ENCODE measurements around the gene CDH5. TPM values are rescaled to one million over a fixed set of nuclear protein-coding genes. Genes with fewer than 3 reads are reported as not detected.

CDH5 gene
- total RNA-seq, 1 donor from 2014 or later: 0.63 TPM

DNA sequence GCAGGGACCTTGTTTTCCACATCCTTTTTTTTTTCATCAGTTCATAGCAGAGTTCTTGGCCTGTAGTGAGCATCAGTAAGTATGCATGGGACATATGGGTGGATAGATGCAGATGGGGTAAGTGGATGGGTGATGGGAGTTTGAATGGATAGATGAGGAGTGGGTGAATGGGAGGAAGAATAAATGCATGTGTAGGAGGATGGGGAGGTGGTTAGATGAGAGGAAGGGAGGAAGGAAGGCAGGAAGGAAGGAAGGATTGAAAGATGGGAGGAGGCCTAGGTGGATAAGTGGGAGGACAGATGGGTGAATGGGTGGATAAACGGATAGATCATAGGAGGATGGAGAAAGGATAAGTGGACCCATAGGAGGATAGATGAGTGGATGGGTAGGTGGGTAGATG is 56.7 kb downstream of the CDH5 start:
- no peak overlapping the region for H3K4me3 ChIP-seq (ENCODE audit: low read depth, low read length)
- TF ChIP-seq CTCF (conservative IDR thresholded peaks at IDR 0.05; ENCODE audit: low read depth, low read length): no peak
- DNase-seq (ENCODE audit: low read depth): no peak

DNA sequence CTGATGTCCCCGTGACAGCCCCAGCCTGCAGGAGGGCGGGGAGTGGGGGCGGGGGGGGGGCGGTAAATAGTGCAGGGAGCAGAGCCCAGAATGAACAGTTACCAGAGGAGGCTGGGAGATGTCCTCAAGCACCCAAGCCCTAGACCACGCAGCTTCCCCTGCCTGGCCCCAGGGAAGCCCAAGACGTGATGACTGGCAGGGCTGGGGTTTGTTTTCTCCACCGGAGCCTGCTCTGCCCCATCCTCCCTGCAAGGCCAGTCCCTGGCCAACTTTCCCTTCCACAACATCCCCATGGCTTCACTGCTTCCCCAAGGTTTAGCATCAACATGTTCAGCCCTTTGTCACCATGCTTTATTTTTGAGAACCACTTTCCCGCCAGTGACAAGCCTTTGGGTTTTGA is 59.2 kb downstream of the CDH5 start:
- H3K4me3 ChIP-seq (ENCODE audit: low read depth, low read length): no peak overlapping the region
- TF ChIP-seq CTCF (conservative IDR thresholded peaks at IDR 0.05; ENCODE audit: low read depth, low read length): no peak
- no peak for DNase-seq (ENCODE audit: low read depth)

- no peak for DNase-seq (ENCODE audit: low read depth)
- TF ChIP-seq CTCF (conservative IDR thresholded peaks at IDR 0.05; ENCODE audit: low read depth, low read length): no peak
- peak overlapping the region; percentile 51 for H3K4me3 ChIP-seq (ENCODE audit: low read depth, low read length)
Observed at GRCh38 chr16:66426112-66427035, 59.9 kb downstream of the CDH5 start.

DNA sequence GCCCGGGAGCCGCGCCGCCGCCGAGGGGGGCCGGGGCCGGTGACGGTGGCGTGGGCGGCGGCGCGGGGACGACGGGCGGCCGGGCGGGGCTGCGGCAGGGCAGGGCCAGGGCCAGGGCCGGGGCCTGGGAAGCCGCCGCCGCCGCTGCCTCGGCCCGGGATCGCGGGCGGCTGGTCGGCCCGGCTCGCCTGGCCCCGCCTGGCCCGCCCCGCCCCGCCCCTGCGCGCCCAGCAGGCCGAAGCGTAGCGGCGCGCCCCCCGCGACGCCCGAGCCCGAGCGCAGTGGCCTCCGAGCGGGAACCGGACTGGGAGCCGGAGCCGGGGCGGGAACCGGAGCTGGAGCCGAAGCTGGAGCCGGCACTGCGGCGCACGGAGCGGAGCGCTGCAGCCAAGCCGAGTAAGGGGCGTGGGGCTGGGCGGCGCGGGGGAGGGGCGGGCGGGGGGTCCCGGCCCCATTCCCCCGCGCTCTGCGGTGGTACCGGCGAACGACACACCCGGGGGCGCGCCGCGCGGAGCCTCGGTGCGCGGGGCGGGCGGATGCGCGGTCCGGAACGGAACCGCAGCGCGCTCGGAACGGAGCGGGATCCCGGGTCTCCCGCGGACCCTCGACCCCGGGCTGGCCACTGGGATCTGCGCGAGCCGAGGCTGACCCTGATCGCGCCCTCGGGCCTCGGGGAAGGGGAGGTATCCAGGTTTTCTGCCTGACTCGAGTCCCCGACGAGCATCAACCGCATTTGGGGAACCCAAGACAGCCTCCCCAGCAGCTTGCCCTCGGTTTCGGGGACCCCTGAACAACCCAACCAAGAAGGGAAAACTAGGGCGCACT is 60.8 kb downstream of the CDH5 start, which contains the start of gene BEAN1:
Gene BEAN1 (plus strand): TSS at position 260 of the 825 bp plus-strand sequence. CDS start 10,382 bp downstream, outside the sequence.
- no peak for DNase-seq (ENCODE audit: low read depth)
- no peak for TF ChIP-seq CTCF (conservative IDR thresholded peaks at IDR 0.05; ENCODE audit: low read depth, low read length)
- peak within 1 kb of the TSS; percentile 66 for H3K4me3 ChIP-seq (ENCODE audit: low read depth, low read length)

DNA sequence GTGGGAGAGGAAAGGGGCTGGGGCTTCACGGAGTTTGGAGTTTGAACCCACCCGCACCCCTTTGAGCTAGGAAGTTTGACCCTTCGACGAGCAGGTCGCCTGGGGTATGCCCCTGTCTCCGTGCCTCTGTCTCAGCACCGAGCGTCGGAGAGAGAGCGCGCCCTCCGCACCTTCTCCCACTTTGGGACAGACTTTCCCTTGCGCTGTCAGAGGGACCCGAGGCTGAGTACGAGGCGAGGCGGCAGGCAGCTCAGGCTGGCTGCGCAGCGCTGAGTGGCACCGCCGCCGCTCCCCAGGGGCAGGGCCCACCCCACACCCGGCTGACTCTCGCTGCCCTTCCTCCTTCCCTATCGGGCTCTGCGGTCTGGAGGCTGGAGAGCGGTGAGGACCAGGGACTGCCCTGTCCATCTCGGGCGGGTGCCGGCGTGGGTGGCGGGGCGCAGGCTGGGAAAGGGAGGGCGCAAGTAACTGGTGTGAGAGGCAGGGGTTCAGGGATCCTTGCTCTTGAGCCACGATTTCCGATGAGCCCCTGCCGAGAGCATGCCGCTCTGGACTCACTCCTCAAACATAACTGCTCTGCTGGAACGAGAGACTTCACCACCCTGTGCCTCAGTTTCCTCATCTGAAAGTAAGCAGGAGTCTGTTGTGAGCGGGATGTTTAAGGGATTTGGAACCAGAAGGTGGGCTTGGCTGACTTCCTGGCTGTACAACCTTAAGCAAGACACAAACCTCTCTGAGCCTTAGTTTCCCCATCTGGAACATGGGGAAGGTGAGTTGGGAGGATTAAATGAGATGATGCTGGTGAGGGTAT is 61.6 kb downstream of the CDH5 start:
- peak overlapping the region; percentile 66 for H3K4me3 ChIP-seq (ENCODE audit: low read depth, low read length)
- no peak for TF ChIP-seq CTCF (conservative IDR thresholded peaks at IDR 0.05; ENCODE audit: low read depth, low read length)
- DNase-seq (ENCODE audit: low read depth): no peak

DNA sequence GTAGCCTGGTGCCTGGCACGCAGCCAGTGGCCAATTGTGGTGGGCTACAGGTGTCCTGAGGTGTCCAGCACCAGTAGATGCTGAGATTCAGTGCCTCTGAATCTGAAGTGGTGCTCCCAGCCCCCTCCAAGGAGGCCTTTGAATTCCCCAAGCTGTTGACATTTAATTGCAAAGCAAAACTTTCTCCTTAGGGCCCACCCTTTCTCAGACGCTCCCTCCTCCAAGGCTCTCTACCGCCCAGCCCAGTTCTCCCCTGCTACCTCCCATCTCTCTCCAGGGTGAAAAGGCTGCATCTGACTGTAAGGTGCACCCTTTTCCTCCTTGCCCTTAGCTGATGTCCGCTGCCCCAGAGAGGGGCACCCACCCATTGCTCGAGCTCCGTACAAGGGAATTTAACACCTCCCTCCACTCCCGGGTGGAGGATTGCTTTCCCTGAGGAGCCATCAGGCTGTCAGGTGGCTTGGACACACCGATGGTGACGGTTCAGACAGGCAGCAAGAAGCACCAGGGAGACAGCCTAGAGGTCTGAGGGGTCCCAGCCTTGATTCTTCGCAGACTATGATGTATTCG is 62.3 kb downstream of the CDH5 start:
- DNase-seq (ENCODE audit: low read depth): no peak
- no peak for TF ChIP-seq CTCF (conservative IDR thresholded peaks at IDR 0.05; ENCODE audit: low read depth, low read length)
- H3K4me3 ChIP-seq (ENCODE audit: low read depth, low read length): peak overlapping the region; percentile 66

Data from epithelial cell of proximal tubule (primary cell).